GM12878 (cell line): ENCODE data around the gene SLF2. TPM values are rescaled to one million over a fixed set of nuclear protein-coding genes. Genes with fewer than 3 reads are reported as not detected.

Experiments
- ATAC-seq: fragments of 200-7000 bp; cut with Tn5 transposase; 3 replicates; pipeline ENCODE4 v1.9.1; 2020; ENCODE audit warnings: mild to moderate bottlenecking, moderate library complexity
- BruUV-seq: library from RNA; stranded (reverse); fragments of 400-500 nt; replicated peaks from 2 replicates; lab custom pipeline; 2021; lab: Mats Ljungman, UMichigan
- CTCF ChIA-PET: fragments of 300-600 bp; sonication (Branson Sonifier 250); formaldehyde crosslinking; extraction: SDS; loops from one replicate; lab custom pipeline; 2021; ENCODE audit warnings: inconsistent platforms; lab: Yijun Ruan, JAX
- POLR2A ChIA-PET: fragments of 350-600 bp; formaldehyde crosslinking; extraction: SDS; loops from one replicate; lab custom pipeline; 2021; ENCODE audit warnings: inconsistent platforms; lab: Charles Lee
- RAD21 ChIA-PET: fragments of 300-600 bp; sonication (Branson Sonifier 250); formaldehyde crosslinking; loops from one replicate; lab custom pipeline; 2023; ENCODE audit warnings: antibody characterized with exemption; ENCODE audit not compliant: unreplicated experiment; lab: Charles Lee
- SMC1A ChIA-PET: fragments of 300-600 bp; sonication (Branson Sonifier 250); formaldehyde crosslinking; loops from one replicate; lab custom pipeline; 2023; ENCODE audit not compliant: unreplicated experiment, uncharacterized antibody; lab: Charles Lee
- DNase-seq: peaks from one replicate; pipeline ENCODE4 v3.0.0-alpha.2; 2011; ENCODE audit warnings: low read depth, low spot score
- FAIRE-seq: peaks from 3 replicates; lab custom pipeline; 2011; peaks lifted over from hg19 to GRCh38; lab: Jason Lieb, UNC
- H2AFZ ChIP-seq: 2 replicates; pipeline ENCODE4 v1.6.0; 2011; ENCODE audit warnings: low read depth, low read length, control low read depth; ENCODE audit not compliant: control insufficient read depth
- H3K27ac ChIP-seq: 2 replicates; pipeline ENCODE4 v1.5.1; 2011; ENCODE audit warnings: control low read depth; ENCODE audit not compliant: control insufficient read depth, insufficient read depth
- H3K27me3 ChIP-seq, 2 experiments: replicated peaks in 1 of 2; 2 replicates each; pipeline versions ENCODE4 v1.6.0 to v1.6.1; 2011; ENCODE audit warnings: low read length in 1 of 2; ENCODE audit not compliant: control insufficient read depth in 2 of 2, insufficient read depth in 2 of 2
- H3K36me3 ChIP-seq, 2 experiments: 2 replicates each; pipeline ENCODE4 v1.5.1; 2011; ENCODE audit warnings: low read length in 1 of 2; ENCODE audit not compliant: control insufficient read depth in 2 of 2, insufficient read depth in 2 of 2
- H3K4me1 ChIP-seq: 2 replicates; pipeline ENCODE4 v1.6.1; 2011; ENCODE audit warnings: mild to moderate bottlenecking, low read length, moderate library complexity, mixed read lengths; ENCODE audit not compliant: control insufficient read depth, insufficient read depth
- H3K4me2 ChIP-seq: 2 replicates; pipeline ENCODE4 v1.6.0; 2011; ENCODE audit warnings: control low read depth; ENCODE audit not compliant: control insufficient read depth, insufficient read depth
- H3K4me3 ChIP-seq: fragments of 200-600 bp; sonication (generic); 2 replicates; pipeline ENCODE4 v1.5.1; 2016
- H3K79me2 ChIP-seq: 2 replicates; pipeline ENCODE4 v1.6.0; 2011; ENCODE audit warnings: low read length; ENCODE audit not compliant: control insufficient read depth, insufficient read depth
- H3K9ac ChIP-seq: 2 replicates; pipeline ENCODE4 v1.8.0; 2011; ENCODE audit warnings: low read length, control low read depth, mixed read lengths; ENCODE audit not compliant: control insufficient read depth, insufficient read depth
- H3K9me3 ChIP-seq: replicated peaks from 3 replicates; pipeline ENCODE4 v1.5.1; 2011; ENCODE audit warnings: mild to moderate bottlenecking, low read length; ENCODE audit not compliant: control insufficient read depth, insufficient read depth
- H4K20me1 ChIP-seq: 2 replicates; pipeline ENCODE4 v1.6.0; 2011; ENCODE audit not compliant: control insufficient read depth, insufficient read depth
- ASH2L ChIP-seq: fragments of 300-600, 200-600 bp; sonication (generic); IDR thresholded peaks from 2 replicates; pipeline ENCODE4 v1.6.1; 2017; ENCODE audit warnings: low read depth, mild to moderate bottlenecking, borderline replicate concordance
- BCLAF1 ChIP-seq: fragments of 450-650 bp; IDR thresholded peaks from 2 replicates; pipeline ENCODE4 v1.6.1; 2017; ENCODE audit warnings: antibody characterized with exemption, mild to moderate bottlenecking, moderate library complexity
- JUNB ChIP-seq: IDR thresholded peaks from 2 replicates; pipeline ENCODE4 v1.6.1; 2016; ENCODE audit warnings: antibody characterized with exemption, mild to moderate bottlenecking
- KDM1A ChIP-seq: fragments of 200-600 bp; sonication (generic); IDR thresholded peaks from 2 replicates; pipeline ENCODE4 v1.6.1; 2016; ENCODE audit warnings: borderline replicate concordance
- POLR2A ChIP-seq: IDR thresholded peaks from 2 replicates; pipeline ENCODE4 v1.6.1; 2011; ENCODE audit warnings: low read depth, mild to moderate bottlenecking, low read length
- RELB ChIP-seq: fragments of 450-650 bp; IDR thresholded peaks from 2 replicates; pipeline ENCODE4 v1.6.1; 2017; ENCODE audit warnings: low read depth, mild to moderate bottlenecking, moderate library complexity
- TAF1 ChIP-seq: IDR thresholded peaks from 2 replicates; pipeline ENCODE4 v1.6.1; 2011; ENCODE audit warnings: mild to moderate bottlenecking, low read depth, low read length, borderline replicate concordance
- TCF3 ChIP-seq: IDR thresholded peaks from 2 replicates; pipeline ENCODE4 v1.6.1; 2012; ENCODE audit warnings: low read depth, mild to moderate bottlenecking, low read length, borderline replicate concordance; ENCODE audit not compliant: insufficient read depth
- WRNIP1 ChIP-seq: IDR thresholded peaks from 2 replicates; pipeline ENCODE4 v1.6.1; 2011; ENCODE audit warnings: low read depth, low read length, improper control_type of control experiment, borderline replicate concordance
- ZBTB11 ChIP-seq: fragments of 450-650 bp; formaldehyde crosslinking; IDR thresholded peaks from 2 replicates; pipeline ENCODE4 v1.5.0; 2022; ENCODE audit warnings: mild to moderate bottlenecking, missing genetic modification characterization
- ZNF207 ChIP-seq: fragments of 450-650 bp; IDR thresholded peaks from 2 replicates; pipeline ENCODE4 v1.6.1; 2014; ENCODE audit warnings: antibody characterized with exemption, mild to moderate bottlenecking, borderline replicate concordance
- WGBS: methylation state at CpG from one replicate; pipeline ENCODE4 v1.1.6; 2016; ENCODE audit warnings: low lambda C conversion rate; ENCODE audit not compliant: insufficient replicate concordance, insufficient coverage; ENCODE audit errors: missing lambda C conversion rate; 5-methylcytosine and 5-hydroxymethylcytosine counted together
- in situ Hi-C: fragments of 300-500 bp; cut with MboI; formaldehyde crosslinking; loops from 9 replicates; pipeline ENCODE4 v1.14.3; 2018; ENCODE audit warnings: mixed read lengths
- intact Hi-C: fragments of 100-400 bp; cut with micrococcal nuclease; formaldehyde crosslinking; loops from one replicate; pipeline ENCODE4 v1.14.2; 2022; ENCODE audit not compliant: unreplicated experiment
- polyA plus RNA-seq, 11 experiments: library from polyadenylated mRNA; depleted of rRNA in 4 of 11; unstranded in 6 of 11; stranded (reverse) in 5 of 11; fragments of >200 nt; fragmentation: Nextera tagmentation in 4 of 11; fragmentation: Illumina TruSeq in 1 of 11; extraction: Ambion mirVana in 4 of 11; extraction: Trizol in 1 of 11; gene quantifications; 1 replicate in 1 of 11; 2 replicates in 10 of 11; pipeline versions ENCODE4 v1.2.1 to v1.2.3, GENCODE V29; 2011 to 2016; ENCODE audit warnings: inconsistent platforms in 2 of 11, missing spikeins in 2 of 11, low read depth in 1 of 11
- total RNA-seq, 4 experiments: library from RNA; depleted of rRNA in 3 of 4; stranded (reverse); fragments of >200 nt in 3 of 4; fragmentation: Illumina TruSeq in 1 of 4; extraction: Trizol in 1 of 4; gene quantifications; 2 replicates each; pipeline versions ENCODE4 v1.2.1 to v1.2.3, GENCODE V29; 2013 to 2021

SLF2 gene
- total and polyA plus RNA-seq, 10 of the 15 experiments (the other 5 are each of a cell fraction or from before 2014, with no cell fraction given): 3.0 to 25.2 (median 17.9) TPM

- TF ChIP-seq BCLAF1 (no peak), RELB (no peak), WRNIP1 (no peak), ASH2L (no peak)
Observed at GRCh38 chr10:100874702-100875483, 37.9 kb upstream of the SLF2 start (continued).

GRCh38 chr10:100875484-100876166 lies 37.1 kb upstream of the SLF2 start:
- no TSS peak for BruUV-seq
- Histone ChIP-seq H3K9me3 (no peaks in the 10 kb centered on the region), H3K36me3 (no peaks in the 10 kb centered on the region), H3K27ac (no peak overlapping the region), H3K4me1 (no peaks in the 10 kb centered on the region), H4K20me1 (no peaks in the 10 kb centered on the region), H3K4me3 (no peak overlapping the region), H3K27me3 (no peaks in the 10 kb centered on the region; a peak in 1 of 4 replicates), H3K9ac (no peak overlapping the region), H3K79me2 (no peaks in the 10 kb centered on the region), H3K4me2 (no peak overlapping the region), H2AFZ (no peak overlapping the region)
- WGBS: 15% methylated on average over 5 of the region's 5 CpGs
- ChIA-PET SMC1A (interaction anchor here (1.8 kb wide), 1 partner anchor 13 kb away, joined by 5 read pairs; no protein-coding TSS in a partner anchor), POLR2A (no interaction called here), CTCF (interaction anchor here (0.8 to 1.4 kb wide), 3 partner anchors 13 to 131 kb away, joined by 3 to 7 read pairs (median 4); no protein-coding TSS in a partner anchor), RAD21 (interaction anchor here (1.0 to 1.5 kb wide), 2 partner anchors 19 to 38 kb away, joined by 3 read pairs; no protein-coding TSS in a partner anchor)
- DNase-seq (no peak), FAIRE-seq (no peak), ATAC-seq (no peak)
- intact Hi-C loops (loop anchor here (5.0 to 10.0 kb wide), 3 partner anchors 131 to 538 kb away; partner anchors contain the start of gene PAX2), in situ Hi-C loops (no loop called here)
- TF ChIP-seq POLR2A: no peak
- no peak for TF ChIP-seq TCF3
- TF ChIP-seq ZNF207: no peak
- TF ChIP-seq JUNB: no peak
- no peak for TF ChIP-seq ASH2L
- no peak for TF ChIP-seq TAF1
- TF ChIP-seq ZBTB11 (CRISPR knock-in tag): no peak
- no peak for TF ChIP-seq KDM1A
